GM12878 (cell line): Measurements from ENCODE around the gene RPS6KA2. TPM values are rescaled to one million over a fixed set of nuclear protein-coding genes. Genes with fewer than 3 reads are reported as not detected.

ENCODE experiments used
- ATAC-seq: fragments of 200-7000 bp; cut with Tn5 transposase; 3 replicates; pipeline ENCODE4 v1.9.1; 2020; ENCODE audit warnings: mild to moderate bottlenecking, moderate library complexity
- BruUV-seq: library from RNA; stranded (reverse); fragments of 400-500 nt; replicated peaks from 2 replicates; lab custom pipeline; 2021; lab: Mats Ljungman, UMichigan
- CTCF ChIA-PET: fragments of 300-600 bp; sonication (Branson Sonifier 250); formaldehyde crosslinking; extraction: SDS; loops from one replicate; lab custom pipeline; 2021; ENCODE audit warnings: inconsistent platforms; lab: Yijun Ruan, JAX
- POLR2A ChIA-PET: fragments of 350-600 bp; formaldehyde crosslinking; extraction: SDS; loops from one replicate; lab custom pipeline; 2021; ENCODE audit warnings: inconsistent platforms; lab: Charles Lee
- RAD21 ChIA-PET: fragments of 300-600 bp; sonication (Branson Sonifier 250); formaldehyde crosslinking; loops from one replicate; lab custom pipeline; 2023; ENCODE audit warnings: antibody characterized with exemption; ENCODE audit not compliant: unreplicated experiment; lab: Charles Lee
- SMC1A ChIA-PET: fragments of 300-600 bp; sonication (Branson Sonifier 250); formaldehyde crosslinking; loops from one replicate; lab custom pipeline; 2023; ENCODE audit not compliant: unreplicated experiment, uncharacterized antibody; lab: Charles Lee
- DNase-seq: peaks from one replicate; pipeline ENCODE4 v3.0.0-alpha.2; 2011; ENCODE audit warnings: low read depth, low spot score
- FAIRE-seq: peaks from 3 replicates; lab custom pipeline; 2011; peaks lifted over from hg19 to GRCh38; lab: Jason Lieb, UNC
- H2AFZ ChIP-seq: 2 replicates; pipeline ENCODE4 v1.6.0; 2011; ENCODE audit warnings: low read depth, low read length, control low read depth; ENCODE audit not compliant: control insufficient read depth
- H3K27ac ChIP-seq: 2 replicates; pipeline ENCODE4 v1.5.1; 2011; ENCODE audit warnings: control low read depth; ENCODE audit not compliant: control insufficient read depth, insufficient read depth
- H3K27me3 ChIP-seq, 2 experiments: replicated peaks in 1 of 2; 2 replicates each; pipeline versions ENCODE4 v1.6.0 to v1.6.1; 2011; ENCODE audit warnings: low read length in 1 of 2; ENCODE audit not compliant: control insufficient read depth in 2 of 2, insufficient read depth in 2 of 2
- H3K36me3 ChIP-seq, 2 experiments: 2 replicates each; pipeline ENCODE4 v1.5.1; 2011; ENCODE audit warnings: low read length in 1 of 2; ENCODE audit not compliant: control insufficient read depth in 2 of 2, insufficient read depth in 2 of 2
- H3K4me1 ChIP-seq: 2 replicates; pipeline ENCODE4 v1.6.1; 2011; ENCODE audit warnings: mild to moderate bottlenecking, low read length, moderate library complexity, mixed read lengths; ENCODE audit not compliant: control insufficient read depth, insufficient read depth
- H3K4me2 ChIP-seq: 2 replicates; pipeline ENCODE4 v1.6.0; 2011; ENCODE audit warnings: control low read depth; ENCODE audit not compliant: control insufficient read depth, insufficient read depth
- H3K4me3 ChIP-seq: fragments of 200-600 bp; sonication (generic); 2 replicates; pipeline ENCODE4 v1.5.1; 2016
- H3K79me2 ChIP-seq: 2 replicates; pipeline ENCODE4 v1.6.0; 2011; ENCODE audit warnings: low read length; ENCODE audit not compliant: control insufficient read depth, insufficient read depth
- H3K9ac ChIP-seq: 2 replicates; pipeline ENCODE4 v1.8.0; 2011; ENCODE audit warnings: low read length, control low read depth, mixed read lengths; ENCODE audit not compliant: control insufficient read depth, insufficient read depth
- H3K9me3 ChIP-seq: replicated peaks from 3 replicates; pipeline ENCODE4 v1.5.1; 2011; ENCODE audit warnings: mild to moderate bottlenecking, low read length; ENCODE audit not compliant: control insufficient read depth, insufficient read depth
- H4K20me1 ChIP-seq: 2 replicates; pipeline ENCODE4 v1.6.0; 2011; ENCODE audit not compliant: control insufficient read depth, insufficient read depth
- BRCA1 ChIP-seq: IDR thresholded peaks from 2 replicates; pipeline ENCODE4 v1.6.1; 2011; ENCODE audit warnings: low read depth, low read length, improper control_type of control experiment
- CREB1 ChIP-seq: IDR thresholded peaks from 2 replicates; pipeline ENCODE4 v1.6.1; 2012; ENCODE audit warnings: low read depth, mild to moderate bottlenecking, inconsistent platforms
- IKZF2 ChIP-seq, 2 experiments: fragments of 450-650 bp; IDR thresholded peaks; 2 replicates each; pipeline ENCODE4 v1.6.1; 2017; ENCODE audit warnings: mild to moderate bottlenecking in 2 of 2, moderate library complexity in 2 of 2
- MTA3 ChIP-seq: IDR thresholded peaks from 2 replicates; pipeline ENCODE4 v1.6.1; 2012; ENCODE audit warnings: low read length, inconsistent platforms, borderline replicate concordance
- PBX3 ChIP-seq: IDR thresholded peaks from 2 replicates; pipeline ENCODE4 v1.6.1; 2011; ENCODE audit warnings: mild to moderate bottlenecking, low read depth, low read length, moderate library complexity; ENCODE audit not compliant: insufficient replicate concordance
- POLR2AphosphoS5 ChIP-seq: IDR thresholded peaks from 2 replicates; pipeline ENCODE4 v1.6.1; 2011; ENCODE audit warnings: mild to moderate bottlenecking, low read length, inconsistent platforms
- RUNX3 ChIP-seq: IDR thresholded peaks from 2 replicates; pipeline ENCODE4 v1.6.1; 2012; ENCODE audit warnings: low read length, inconsistent platforms
- SPI1 ChIP-seq: IDR thresholded peaks from 2 replicates; pipeline ENCODE4 v1.6.1; 2011; ENCODE audit warnings: low read depth, mild to moderate bottlenecking, low read length, moderate library complexity, borderline replicate concordance; ENCODE audit not compliant: insufficient read depth
- SREBF1 ChIP-seq: IDR thresholded peaks from 2 replicates; pipeline ENCODE4 v1.6.1; 2012; ENCODE audit warnings: mild to moderate bottlenecking, low read length
- USF2 ChIP-seq: IDR thresholded peaks from 2 replicates; pipeline ENCODE4 v1.6.1; 2011; ENCODE audit warnings: low read depth, low read length, improper control_type of control experiment, borderline replicate concordance
- ZBTB4 ChIP-seq: fragments of 450-650 bp; formaldehyde crosslinking; IDR thresholded peaks from 2 replicates; pipeline ENCODE4 v1.4.0; 2022; ENCODE audit warnings: mild to moderate bottlenecking, moderate library complexity
- ZZZ3 ChIP-seq: IDR thresholded peaks from 2 replicates; pipeline ENCODE4 v1.6.1; 2011; ENCODE audit warnings: low read depth; ENCODE audit not compliant: control insufficient read depth, insufficient read length
- WGBS: methylation state at CpG from one replicate; pipeline ENCODE4 v1.1.6; 2016; ENCODE audit warnings: low lambda C conversion rate; ENCODE audit not compliant: insufficient replicate concordance, insufficient coverage; ENCODE audit errors: missing lambda C conversion rate; 5-methylcytosine and 5-hydroxymethylcytosine counted together
- in situ Hi-C: fragments of 300-500 bp; cut with MboI; formaldehyde crosslinking; loops from 9 replicates; pipeline ENCODE4 v1.14.3; 2018; ENCODE audit warnings: mixed read lengths
- intact Hi-C: fragments of 100-400 bp; cut with micrococcal nuclease; formaldehyde crosslinking; loops from one replicate; pipeline ENCODE4 v1.14.2; 2022; ENCODE audit not compliant: unreplicated experiment
- polyA plus RNA-seq, 11 experiments: library from polyadenylated mRNA; depleted of rRNA in 4 of 11; unstranded in 6 of 11; stranded (reverse) in 5 of 11; fragments of >200 nt; fragmentation: Nextera tagmentation in 4 of 11; fragmentation: Illumina TruSeq in 1 of 11; extraction: Ambion mirVana in 4 of 11; extraction: Trizol in 1 of 11; gene quantifications; 1 replicate in 1 of 11; 2 replicates in 10 of 11; pipeline versions ENCODE4 v1.2.1 to v1.2.3, GENCODE V29; 2011 to 2016; ENCODE audit warnings: inconsistent platforms in 2 of 11, missing spikeins in 2 of 11, low read depth in 1 of 11
- total RNA-seq, 4 experiments: library from RNA; depleted of rRNA in 3 of 4; stranded (reverse); fragments of >200 nt in 3 of 4; fragmentation: Illumina TruSeq in 1 of 4; extraction: Trizol in 1 of 4; gene quantifications; 2 replicates each; pipeline versions ENCODE4 v1.2.1 to v1.2.3, GENCODE V29; 2013 to 2021

The RPS6KA2 gene
- total and polyA plus RNA-seq, 10 of the 15 experiments (the other 5 are each of a cell fraction or from before 2014, with no cell fraction given), result 0.02 to 1.0 (median 0.22) TPM; not detected in 1

- no peaks in the 10 kb centered on the region for H3K79me2 ChIP-seq
- ATAC-seq (peak; percentile 78), FAIRE-seq (no peak), DNase-seq (no peak)
- peak overlapping the region; percentile 47; the same call in 1 of the 2 replicates for H3K4me2 ChIP-seq
- H2AFZ ChIP-seq, result no peak overlapping the region; the same call in none of the 2 replicates
- no peak overlapping the region for H3K27ac ChIP-seq
- ChIA-PET RAD21 (interaction anchor here (1.1 kb wide), 1 partner anchor 29 kb away, joined by 4 read pairs; the partner anchor contains the start of gene RPS6KA2), POLR2A (interaction anchor here (0.7 kb wide), 1 partner anchor 49 kb away, joined by 4 read pairs; no protein-coding TSS in a partner anchor), SMC1A (interaction anchor here (1.1 kb wide), 1 partner anchor 11 kb away, joined by 3 read pairs; no protein-coding TSS in a partner anchor), CTCF (no interaction called here)
- WGBS, result 28% methylated on average over 33 of the region's 34 CpGs
- H3K4me3 ChIP-seq, result no peak overlapping the region
- no peaks in the 10 kb centered on the region for H3K4me1 ChIP-seq
- no peaks in the 10 kb centered on the region for H3K36me3 ChIP-seq
- H3K27me3 ChIP-seq, result peaks cover 2 to 13% of the 10 kb centered on the region in 2 experiments; a peak in 3 of 4 replicates
- BruUV-seq, result no TSS peak
- H3K9me3 ChIP-seq, result no peaks in the 10 kb centered on the region
- in situ Hi-C loops, result no loop called here
- H4K20me1 ChIP-seq, result no peaks in the 10 kb centered on the region
- no peak overlapping the region for H3K9ac ChIP-seq
- TF ChIP-seq SPI1 (no peak), SREBF1 (no peak), MTA3 (no peak), POLR2AphosphoS5 (no peak), USF2 (no peak), CREB1 (no peak), BRCA1 (no peak), ZZZ3 (no peak), RUNX3 (no peak), PBX3 (no peak), IKZF2 (IDR thresholded peaks at IDR 0.05) (no peak), ZBTB4 (CRISPR knock-in tag) (no peak)
- intact Hi-C loops, result no loop called here
Measured at GRCh38 chr6:166656230-166657151, 29.4 kb upstream of the RPS6KA2 start.
